ENCODE data around the gene STAT5B. TPM values are rescaled to one million over a fixed set of nuclear protein-coding genes. Genes with fewer than 3 reads are reported as not detected.

The STAT5B gene
- total RNA-seq, 1 donor from 2014 or later: 32.8 TPM

DNA sequence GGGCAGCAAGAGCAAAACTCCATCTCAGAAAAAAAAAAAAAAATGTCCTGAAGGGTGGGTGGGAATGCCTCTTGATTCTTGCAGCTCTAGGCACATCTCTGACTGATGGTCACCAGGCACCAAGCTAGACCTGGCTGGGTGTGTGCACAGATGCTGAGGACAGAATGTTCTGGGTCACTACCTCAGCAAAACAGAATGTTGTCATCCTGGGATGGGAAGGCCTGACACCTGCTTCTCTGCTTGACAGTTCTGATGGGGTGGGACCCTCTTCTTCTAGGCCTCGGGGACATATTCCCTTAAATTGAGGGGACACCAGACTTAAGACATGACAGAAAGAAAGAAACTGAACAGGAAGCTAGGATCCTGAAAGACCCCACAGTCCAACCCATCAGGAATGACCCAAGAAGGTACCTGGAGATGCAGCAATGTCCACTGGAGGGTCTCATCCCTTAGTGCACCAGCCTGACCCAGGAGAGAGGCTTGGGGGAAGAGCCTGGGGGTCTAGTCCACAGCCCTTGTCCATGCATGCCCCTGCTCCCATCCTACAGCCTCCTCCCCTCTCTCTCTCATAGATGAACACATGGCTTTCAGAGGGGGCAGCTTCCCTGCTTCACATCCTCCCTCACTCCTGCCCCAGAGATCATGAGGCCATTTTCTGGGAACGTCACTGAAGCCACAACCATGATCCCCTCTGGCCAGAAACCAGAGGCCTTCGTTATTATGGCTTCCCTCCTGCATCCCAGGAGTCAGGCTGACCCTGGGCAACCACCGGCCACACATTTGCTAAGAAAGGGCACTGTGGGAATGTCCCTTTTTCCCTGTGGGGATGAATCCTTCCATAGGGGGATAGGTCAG is 3.8 kb upstream of the STAT5B start:
- H3K27ac Mint-ChIP-seq (ENCODE audit: unreplicated experiment): no peak overlapping the region
- DNase-seq (ENCODE audit: low spot score): no peak
- no peaks in the 10 kb centered on the region for H3K36me3 Mint-ChIP-seq (ENCODE audit: low read depth)
- TF ChIP-seq CTCF (IDR thresholded peaks at IDR 0.05): no peak
- no peak overlapping the region for H3K4me3 Mint-ChIP-seq (ENCODE audit: unreplicated experiment)
- peaks cover 18% of the 10 kb centered on the region for H3K4me1 Mint-ChIP-seq (ENCODE audit: low read depth)
- H3K9me3 Mint-ChIP-seq (ENCODE audit: low read depth): no peaks in the 10 kb centered on the region
- no peaks in the 10 kb centered on the region for H3K27me3 Mint-ChIP-seq (ENCODE audit: low read depth)

- Mint-ChIP-seq H3K4me1 (ENCODE audit: low read depth) (peaks cover 39% of the 10 kb centered on the region), H3K27ac (ENCODE audit: unreplicated experiment) (peak overlapping the region; percentile 71), H3K36me3 (ENCODE audit: low read depth) (no peaks in the 10 kb centered on the region), H3K27me3 (ENCODE audit: low read depth) (no peaks in the 10 kb centered on the region), H3K4me3 (ENCODE audit: unreplicated experiment) (peak overlapping the region; percentile 71), H3K9me3 (ENCODE audit: low read depth) (no peaks in the 10 kb centered on the region)
- no peak for TF ChIP-seq CTCF (IDR thresholded peaks at IDR 0.05)
- DNase-seq (ENCODE audit: low spot score): no peak
These were observed 1.1 kb upstream of the STAT5B start for GRCh38 chr17:42277342-42277712.

- H3K27me3 Mint-ChIP-seq (ENCODE audit: low read depth): no peaks in the 10 kb centered on the region
- no peaks in the 10 kb centered on the region for H3K36me3 Mint-ChIP-seq (ENCODE audit: low read depth)
- peaks cover 41% of the 10 kb centered on the region for H3K4me1 Mint-ChIP-seq (ENCODE audit: low read depth)
- peak overlapping the region; percentile 71 for H3K4me3 Mint-ChIP-seq (ENCODE audit: unreplicated experiment)
- no peaks in the 10 kb centered on the region for H3K9me3 Mint-ChIP-seq (ENCODE audit: low read depth)
- DNase-seq (ENCODE audit: low spot score): no peak
- peak; percentile 18 for TF ChIP-seq CTCF (IDR thresholded peaks at IDR 0.05)
- H3K27ac Mint-ChIP-seq (ENCODE audit: unreplicated experiment): peak overlapping the region; percentile 71
These were observed 584 bp upstream of the STAT5B start for GRCh38 chr17:42276609-42277341.

GRCh38 chr17:42275527-42276358 is 448 bp downstream of the STAT5B start:
- no peaks in the 10 kb centered on the region for H3K9me3 Mint-ChIP-seq (ENCODE audit: low read depth)
- H3K36me3 Mint-ChIP-seq (ENCODE audit: low read depth): no peaks in the 10 kb centered on the region
- H3K4me1 Mint-ChIP-seq (ENCODE audit: low read depth): peaks cover 49% of the 10 kb centered on the region
- no peak for DNase-seq (ENCODE audit: low spot score)
- TF ChIP-seq CTCF (IDR thresholded peaks at IDR 0.05): no peak
- peak overlapping the region; percentile 90 for H3K4me3 Mint-ChIP-seq (ENCODE audit: unreplicated experiment)
- no peaks in the 10 kb centered on the region for H3K27me3 Mint-ChIP-seq (ENCODE audit: low read depth)
- peak overlapping the region; percentile 90 for H3K27ac Mint-ChIP-seq (ENCODE audit: unreplicated experiment)
